ENCODE measurements around the gene DTD2.

The DTD2 gene

GRCh38 chr14:31429791-31430190 is 27.5 kb downstream of the DTD2 start:
- TF ChIP-seq CTCF (IDR thresholded peaks at IDR 0.05; ENCODE audit: insufficient read depth, low read length, poor library complexity, severe bottlenecking), result no peak
- Histone ChIP-seq H3K36me3 (ENCODE audit: control insufficient read depth, insufficient read depth, low read length) (no peaks in the 10 kb centered on the region), H3K4me3 (replicated peaks; ENCODE audit: low read depth, low read length) (no peak overlapping the region), H3K27me3 (replicated peaks; ENCODE audit: control insufficient read depth, insufficient read depth, low read length) (no peaks in the 10 kb centered on the region)
- DNase-seq (ENCODE audit: extremely low read depth, insufficient read length), result no peak

GRCh38 chr14:31428011-31428410 is 29.3 kb downstream of the DTD2 start:
- no peak for TF ChIP-seq CTCF (IDR thresholded peaks at IDR 0.05; ENCODE audit: insufficient read depth, low read length, poor library complexity, severe bottlenecking)
- no peak for DNase-seq (ENCODE audit: extremely low read depth, insufficient read length)
- Histone ChIP-seq H3K4me3 (replicated peaks; ENCODE audit: low read depth, low read length) (no peak overlapping the region), H3K27me3 (replicated peaks; ENCODE audit: control insufficient read depth, insufficient read depth, low read length) (no peaks in the 10 kb centered on the region), H3K36me3 (ENCODE audit: control insufficient read depth, insufficient read depth, low read length) (no peaks in the 10 kb centered on the region)

GRCh38 chr14:31426663-31427062 is 30.6 kb downstream of the DTD2 start:
- DNase-seq (ENCODE audit: extremely low read depth, insufficient read length), result no peak
- no peaks in the 10 kb centered on the region for H3K27me3 ChIP-seq (replicated peaks; ENCODE audit: control insufficient read depth, insufficient read depth, low read length)
- H3K36me3 ChIP-seq (ENCODE audit: control insufficient read depth, insufficient read depth, low read length), result no peaks in the 10 kb centered on the region
- TF ChIP-seq CTCF (IDR thresholded peaks at IDR 0.05; ENCODE audit: insufficient read depth, low read length, poor library complexity, severe bottlenecking), result no peak
- no peak overlapping the region for H3K4me3 ChIP-seq (replicated peaks; ENCODE audit: low read depth, low read length)

- no peak for TF ChIP-seq CTCF (IDR thresholded peaks at IDR 0.05; ENCODE audit: insufficient read depth, low read length, poor library complexity, severe bottlenecking)
- H3K4me3 ChIP-seq (replicated peaks; ENCODE audit: low read depth, low read length), result no peak overlapping the region
- no peak for DNase-seq (ENCODE audit: extremely low read depth, insufficient read length)
- no peaks in the 10 kb centered on the region for H3K36me3 ChIP-seq (ENCODE audit: control insufficient read depth, insufficient read depth, low read length)
- H3K27me3 ChIP-seq (replicated peaks; ENCODE audit: control insufficient read depth, insufficient read depth, low read length), result no peaks in the 10 kb centered on the region
These were observed 31.4 kb downstream of the DTD2 start for GRCh38 chr14:31425905-31426304.

GRCh38 chr14:31421200-31421599 is 36.1 kb downstream of the DTD2 start:
- no peaks in the 10 kb centered on the region for H3K27me3 ChIP-seq (replicated peaks; ENCODE audit: control insufficient read depth, insufficient read depth, low read length)
- no peak for DNase-seq (ENCODE audit: extremely low read depth, insufficient read length)
- H3K4me3 ChIP-seq (replicated peaks; ENCODE audit: low read depth, low read length), result peak overlapping the region; percentile 55
- H3K36me3 ChIP-seq (ENCODE audit: control insufficient read depth, insufficient read depth, low read length), result no peaks in the 10 kb centered on the region
- no peak for TF ChIP-seq CTCF (IDR thresholded peaks at IDR 0.05; ENCODE audit: insufficient read depth, low read length, poor library complexity, severe bottlenecking)
